Fibroblast of lung (primary cell): Measurements from ENCODE around the gene NXN. TPM values are rescaled to one million over a fixed set of nuclear protein-coding genes. Genes with fewer than 3 reads are reported as not detected.
"Not testable (repeated sequence)": the region's sequence is repeated elsewhere in the genome, so short reads cannot be mapped to it uniquely, and the experiment has no call there.

Experiments
- DNase-seq, 2 donors: peaks; one replicate each; pipeline versions ENCODE4 v3.0.0 to v3.0.0-alpha.2; 2010; ENCODE audit warnings: low read depth in 2 of 2
- H2AFZ ChIP-seq: 2 replicates; pipeline ENCODE4 v1.5.1; 2012; ENCODE audit warnings: low read length, control low read depth, inconsistent platforms
- H3K27ac ChIP-seq: 2 replicates; pipeline ENCODE4 v1.5.1; 2011; ENCODE audit warnings: low read length, control low read depth; ENCODE audit not compliant: insufficient read depth
- H3K27me3 ChIP-seq: 2 replicates; pipeline ENCODE4 v1.5.1; 2011; ENCODE audit warnings: mild to moderate bottlenecking, low read length; ENCODE audit not compliant: control insufficient read depth, insufficient read depth
- H3K36me3 ChIP-seq: 2 replicates; pipeline ENCODE4 v1.5.1; 2011; ENCODE audit warnings: low read length; ENCODE audit not compliant: control insufficient read depth, insufficient read depth
- H3K4me1 ChIP-seq: 2 replicates; pipeline ENCODE4 v1.5.1; 2011; ENCODE audit warnings: low read length; ENCODE audit not compliant: control insufficient read depth, insufficient read depth; ENCODE audit errors: extremely low read depth
- H3K4me2 ChIP-seq: 2 replicates; pipeline ENCODE4 v1.5.1; 2011; ENCODE audit warnings: low read length, control low read depth; ENCODE audit not compliant: insufficient read depth; ENCODE audit errors: extremely low read depth
- H3K4me3 ChIP-seq, 4 experiments: fragments of 200-600 bp in 1 of 4; sonication (generic) in 1 of 4; replicated peaks in 1 of 4; 2 replicates each; pipeline ENCODE4 v1.5.1; 2011 to 2016; ENCODE audit warnings: low read length in 4 of 4, low read depth in 3 of 4, mild to moderate bottlenecking in 3 of 4, control low read depth in 2 of 4, inconsistent platforms in 1 of 4, mixed read lengths in 1 of 4; ENCODE audit not compliant: insufficient read depth in 1 of 4; ENCODE audit errors: control extremely low read depth in 1 of 4
- H3K79me2 ChIP-seq: 2 replicates; pipeline ENCODE4 v1.5.1; 2012; ENCODE audit warnings: mild to moderate bottlenecking, low read length, inconsistent platforms; ENCODE audit not compliant: control insufficient read depth, insufficient read depth
- H3K9ac ChIP-seq: 2 replicates; pipeline ENCODE4 v1.5.1; 2011; ENCODE audit warnings: mild to moderate bottlenecking, low read length, control low read depth; ENCODE audit not compliant: insufficient read depth
- H3K9me3 ChIP-seq: 2 replicates; pipeline ENCODE4 v1.5.1; 2012; ENCODE audit warnings: low read depth, low read length; ENCODE audit not compliant: control insufficient read depth, insufficient read depth
- H4K20me1 ChIP-seq: 2 replicates; pipeline ENCODE4 v1.5.1; 2011; ENCODE audit warnings: low read length; ENCODE audit not compliant: control insufficient read depth, insufficient read depth; ENCODE audit errors: extremely low read depth
- CTCF ChIP-seq, 2 donors: IDR thresholded peaks in 1 of 2; conservative IDR thresholded peaks in 1 of 2; 1 replicate in 1 of 2; 2 replicates in 1 of 2; pipeline ENCODE4 v1.5.1; 2011 to 2012; ENCODE audit warnings: low read length in 2 of 2, control low read depth in 1 of 2, inconsistent platforms in 1 of 2, low read depth in 1 of 2, mild to moderate bottlenecking in 1 of 2
- EZH2 ChIP-seq: IDR thresholded peaks from 2 replicates; pipeline ENCODE4 v1.5.1; 2012; ENCODE audit warnings: low read length, control low read depth, mild to moderate bottlenecking; ENCODE audit errors: missing control alignments
- polyA plus RNA-seq, 2 donors: library from polyadenylated mRNA; depleted of rRNA in 1 of 2; stranded (reverse) in 1 of 2; unstranded in 1 of 2; fragments of >200 nt; gene quantifications; 2 replicates each; pipeline ENCODE4 v1.2.1, GENCODE V29; 2011 to 2012; ENCODE audit warnings: missing spikeins in 1 of 2
- total RNA-seq: library from RNA; depleted of rRNA; stranded (reverse); fragments of >200 nt; gene quantifications from 2 replicates; pipeline ENCODE4 v1.2.1, GENCODE V29; 2014

Gene NXN
- total and polyA plus RNA-seq, 2 donors (not counting 1 experiment from before 2014, with no cell fraction given), result 38.5 to 53.8 TPM

- Histone ChIP-seq H3K4me2 (no peak overlapping the region), H3K27ac (no peak overlapping the region)
- TF ChIP-seq EZH2, result no peak
- no peak for TF ChIP-seq CTCF (conservative IDR thresholded peaks at IDR 0.05 in 1 of 2, IDR thresholded peaks at IDR 0.05 in 1 of 2; ENCODE audit: low read depth in 1 of 2, low read length in 2 of 2)
Observed at GRCh38 chr17:767076-767475, 212.5 kb downstream of the NXN start.

GRCh38 chr17:760371-760770 lies 219.2 kb downstream of the NXN start:
- H3K4me1 ChIP-seq, result no peaks in the 10 kb centered on the region
- H3K9ac ChIP-seq, result no peak overlapping the region
- H3K27ac ChIP-seq, result no peak overlapping the region
- DNase-seq, result no peak
- no peaks in the 10 kb centered on the region for H3K9me3 ChIP-seq
- no peaks in the 10 kb centered on the region for H3K79me2 ChIP-seq
- no peak for TF ChIP-seq CTCF (conservative IDR thresholded peaks at IDR 0.05 in 1 of 2, IDR thresholded peaks at IDR 0.05 in 1 of 2; ENCODE audit: low read depth in 1 of 2, low read length in 2 of 2)
- no peak overlapping the region for H3K4me2 ChIP-seq
- H3K4me3 ChIP-seq, result no peak overlapping the region
- H2AFZ ChIP-seq, result no peak overlapping the region
- no peaks in the 10 kb centered on the region for H4K20me1 ChIP-seq
- no peaks in the 10 kb centered on the region for H3K27me3 ChIP-seq
- H3K36me3 ChIP-seq, result peaks cover 8% of the 10 kb centered on the region

More at GRCh38 chr17:767076-767475, 212.5 kb downstream of the NXN start:
- Histone ChIP-seq H3K79me2 (no peaks in the 10 kb centered on the region), H3K27me3 (no peaks in the 10 kb centered on the region), H3K9ac (no peak overlapping the region), H3K4me1 (no peaks in the 10 kb centered on the region), H4K20me1 (no peaks in the 10 kb centered on the region), H3K4me3 (no peak overlapping the region), H3K36me3 (peaks cover 12% of the 10 kb centered on the region), H2AFZ (no peak overlapping the region), H3K9me3 (no peaks in the 10 kb centered on the region)
- no peak for DNase-seq

- Histone ChIP-seq H3K79me2 (no peaks in the 10 kb centered on the region), H3K36me3 (peaks cover 8% of the 10 kb centered on the region), H3K27ac (no peak overlapping the region), H3K4me3 (no peak overlapping the region), H3K9me3 (no peaks in the 10 kb centered on the region), H3K27me3 (no peaks in the 10 kb centered on the region), H2AFZ (no peak overlapping the region), H3K4me1 (no peaks in the 10 kb centered on the region), H3K9ac (no peak overlapping the region), H4K20me1 (no peaks in the 10 kb centered on the region), H3K4me2 (no peak overlapping the region)
- DNase-seq, result no peak
- TF ChIP-seq EZH2 (no peak), CTCF (conservative IDR thresholded peaks at IDR 0.05 in 1 of 2, IDR thresholded peaks at IDR 0.05 in 1 of 2; ENCODE audit: low read depth in 1 of 2, low read length in 2 of 2) (no peak)
Observed at GRCh38 chr17:759964-760363, 219.6 kb downstream of the NXN start.

GRCh38 chr17:756010-756567 lies 223.5 kb downstream of the NXN start:
- not testable (repeated sequence) for H3K4me3 ChIP-seq, DNase-seq, H3K27me3 ChIP-seq, H3K27ac ChIP-seq, H3K9ac ChIP-seq, H3K4me1 ChIP-seq, H4K20me1 ChIP-seq, H2AFZ ChIP-seq, H3K4me2 ChIP-seq, H3K36me3 ChIP-seq, H3K79me2 ChIP-seq, H3K9me3 ChIP-seq

GRCh38 chr17:755319-755961 lies 224.1 kb downstream of the NXN start:
- not testable (repeated sequence) for H3K27me3 ChIP-seq, H3K9ac ChIP-seq, H3K4me1 ChIP-seq, H3K27ac ChIP-seq, H3K36me3 ChIP-seq, H3K4me3 ChIP-seq, H3K4me2 ChIP-seq, DNase-seq, H4K20me1 ChIP-seq, H3K9me3 ChIP-seq, H2AFZ ChIP-seq
- H3K79me2 ChIP-seq, result peaks cover 12% of the 10 kb centered on the region
